Measurements from ENCODE around the gene CMC1.

DNA sequence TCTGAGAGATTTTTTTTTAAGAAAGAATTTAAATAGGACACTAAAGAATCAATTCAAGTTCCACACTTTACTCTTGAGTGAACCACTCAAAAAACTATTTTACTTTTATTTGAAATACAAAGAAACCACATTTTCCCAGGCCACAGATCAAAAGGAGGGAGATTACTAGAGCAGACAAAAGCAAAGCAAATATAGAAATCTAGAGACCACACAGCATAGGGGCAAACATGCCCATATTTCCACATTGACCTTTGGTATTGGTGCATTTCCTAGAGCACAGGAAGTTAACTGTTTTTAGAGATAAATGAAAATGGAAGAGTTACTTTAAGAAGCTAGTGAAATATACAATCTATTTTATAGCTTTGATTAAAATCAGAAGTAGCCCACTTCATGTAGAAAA lies 79.6 kb downstream of the CMC1 start:
- TF ChIP-seq ESRRA (IDR thresholded peaks at IDR 0.05; ENCODE audit: borderline replicate concordance, low read length) (no peak), POLR2A (IDR thresholded peaks at IDR 0.05; ENCODE audit: low read length) (no peak)
- TF ChIP-seq, protein P1, sequence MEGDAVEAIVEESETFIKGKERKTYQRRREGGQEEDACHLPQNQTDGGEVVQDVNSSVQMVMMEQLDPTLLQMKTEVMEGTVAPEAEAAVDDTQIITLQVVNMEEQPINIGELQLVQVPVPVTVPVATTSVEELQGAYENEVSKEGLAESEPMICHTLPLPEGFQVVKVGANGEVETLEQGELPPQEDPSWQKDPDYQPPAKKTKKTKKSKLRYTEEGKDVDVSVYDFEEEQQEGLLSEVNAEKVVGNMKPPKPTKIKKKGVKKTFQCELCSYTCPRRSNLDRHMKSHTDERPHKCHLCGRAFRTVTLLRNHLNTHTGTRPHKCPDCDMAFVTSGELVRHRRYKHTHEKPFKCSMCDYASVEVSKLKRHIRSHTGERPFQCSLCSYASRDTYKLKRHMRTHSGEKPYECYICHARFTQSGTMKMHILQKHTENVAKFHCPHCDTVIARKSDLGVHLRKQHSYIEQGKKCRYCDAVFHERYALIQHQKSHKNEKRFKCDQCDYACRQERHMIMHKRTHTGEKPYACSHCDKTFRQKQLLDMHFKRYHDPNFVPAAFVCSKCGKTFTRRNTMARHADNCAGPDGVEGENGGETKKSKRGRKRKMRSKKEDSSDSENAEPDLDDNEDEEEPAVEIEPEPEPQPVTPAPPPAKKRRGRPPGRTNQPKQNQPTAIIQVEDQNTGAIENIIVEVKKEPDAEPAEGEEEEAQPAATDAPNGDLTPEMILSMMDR (IDR thresholded peaks at IDR 0.05): no peak

All from A549 (cell line).